SK-N-MC (cell line): ENCODE results near the gene TOM1L2.

Experiments used
- EZH2 ChIP-seq: fragments of 200-600 bp; sonication (generic); IDR thresholded peaks from one replicate; pipeline ENCODE4 v1.6.1; 2017; ENCODE audit warnings: antibody characterized with exemption
- FOXP2 ChIP-seq: optimal IDR thresholded peaks from 2 replicates; pipeline ENCODE3; 2011; ENCODE audit warnings: mild to moderate bottlenecking, moderate library complexity; ENCODE audit not compliant: insufficient read depth; ENCODE audit errors: extremely low read length, control extremely low read depth
- POLR2AphosphoS5 ChIP-seq: IDR thresholded peaks from 2 replicates; pipeline ENCODE4 v1.6.1; 2012; ENCODE audit warnings: mild to moderate bottlenecking, low read depth, low read length, borderline replicate concordance

DNA sequence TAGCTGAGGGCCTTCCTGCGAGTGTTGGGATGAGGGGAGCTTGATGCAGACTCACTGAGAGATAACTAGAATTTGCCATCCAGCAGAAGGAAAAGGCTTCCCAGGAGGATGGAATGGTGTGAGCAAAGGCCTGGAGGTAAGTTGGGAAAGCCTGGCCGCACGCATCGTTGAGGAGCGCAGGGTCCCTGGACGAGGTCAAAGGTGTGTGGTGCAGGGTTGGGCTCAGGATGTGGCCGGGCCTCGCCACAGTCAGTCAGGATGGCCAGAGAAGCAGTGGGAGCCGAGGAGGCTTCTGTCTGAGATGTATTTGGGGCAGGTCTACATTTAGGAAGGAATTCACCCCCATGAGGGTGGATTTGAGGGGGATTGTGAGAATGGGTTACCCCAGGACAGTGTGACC lies 16.9 kb upstream of the TOM1L2 start:
- TF ChIP-seq EZH2 (no peak), POLR2AphosphoS5 (no peak), FOXP2 (no peak)
